Activated CD8-positive, alpha-beta memory T cell treated with anti-CD3 and anti-CD28 coated beads, Interleukin-2, amount 50 U/mL, for 4 hours (primary cell): ENCODE measurements around the gene SYNE2.
"Not testable (repeated sequence)": the region's sequence is repeated elsewhere in the genome, so short reads cannot be mapped to it uniquely, and the experiment has no call there.

Experiments
- DNase-seq: peaks from one replicate; pipeline ENCODE4 v3.0.0-alpha.2; 2020

Gene SYNE2

GRCh38 chr14:64159588-64159987 lies 306.8 kb downstream of the SYNE2 start:
- DNase-seq, result no peak

GRCh38 chr14:64170181-64170580 lies 317.4 kb downstream of the SYNE2 start:
- DNase-seq, result no peak

GRCh38 chr14:64174922-64175782 lies 322.3 kb downstream of the SYNE2 start:
- no peak for DNase-seq

GRCh38 chr14:64176330-64176729 lies 323.5 kb downstream of the SYNE2 start:
- DNase-seq, result no peak

- DNase-seq, result no peak
Measured at GRCh38 chr14:64178814-64179213, 326.0 kb downstream of the SYNE2 start.

- DNase-seq, result not testable (repeated sequence)
Measured at GRCh38 chr14:64182908-64183307, 330.1 kb downstream of the SYNE2 start.

- no peak for DNase-seq
Measured at GRCh38 chr14:64184103-64184729, 331.4 kb downstream of the SYNE2 start.

- no peak for DNase-seq
Measured at GRCh38 chr14:64185184-64185583, 332.4 kb downstream of the SYNE2 start.

GRCh38 chr14:64186231-64187129 lies 333.7 kb downstream of the SYNE2 start:
- no peak for DNase-seq

- no peak for DNase-seq
Measured at GRCh38 chr14:64187331-64187730, 334.5 kb downstream of the SYNE2 start.

GRCh38 chr14:64190974-64191502 lies 338.2 kb downstream of the SYNE2 start:
- DNase-seq, result no peak

- DNase-seq, result no peak
Measured at GRCh38 chr14:64191756-64192155, 339.0 kb downstream of the SYNE2 start.

- DNase-seq, result no peak
Measured at GRCh38 chr14:64193821-64194220, 341.0 kb downstream of the SYNE2 start.

GRCh38 chr14:64194404-64194803 lies 341.6 kb downstream of the SYNE2 start:
- no peak for DNase-seq

- no peak for DNase-seq
Measured at GRCh38 chr14:64195199-64195598, 342.4 kb downstream of the SYNE2 start.

GRCh38 chr14:64196056-64196455 lies 343.3 kb downstream of the SYNE2 start:
- no peak for DNase-seq

GRCh38 chr14:64196814-64197411 lies 344.1 kb downstream of the SYNE2 start:
- DNase-seq, result no peak

GRCh38 chr14:64197996-64198395 lies 345.2 kb downstream of the SYNE2 start:
- DNase-seq, result no peak

- DNase-seq, result no peak
Measured at GRCh38 chr14:64198486-64198885, 345.7 kb downstream of the SYNE2 start.

- no peak for DNase-seq
Measured at GRCh38 chr14:64200170-64200569, 347.4 kb downstream of the SYNE2 start.

GRCh38 chr14:64201296-64201695 lies 348.5 kb downstream of the SYNE2 start:
- no peak for DNase-seq

GRCh38 chr14:64201921-64202545 lies 349.2 kb downstream of the SYNE2 start:
- DNase-seq, result no peak
